ENCODE measurements around the gene ADGRL3. TPM values are rescaled to one million over a fixed set of nuclear protein-coding genes. Genes with fewer than 3 reads are reported as not detected.

ADGRL3 gene
- total RNA-seq, 4 donors from 2014 or later, result 2.2 to 10.0 (median 4.6) TPM

DNA sequence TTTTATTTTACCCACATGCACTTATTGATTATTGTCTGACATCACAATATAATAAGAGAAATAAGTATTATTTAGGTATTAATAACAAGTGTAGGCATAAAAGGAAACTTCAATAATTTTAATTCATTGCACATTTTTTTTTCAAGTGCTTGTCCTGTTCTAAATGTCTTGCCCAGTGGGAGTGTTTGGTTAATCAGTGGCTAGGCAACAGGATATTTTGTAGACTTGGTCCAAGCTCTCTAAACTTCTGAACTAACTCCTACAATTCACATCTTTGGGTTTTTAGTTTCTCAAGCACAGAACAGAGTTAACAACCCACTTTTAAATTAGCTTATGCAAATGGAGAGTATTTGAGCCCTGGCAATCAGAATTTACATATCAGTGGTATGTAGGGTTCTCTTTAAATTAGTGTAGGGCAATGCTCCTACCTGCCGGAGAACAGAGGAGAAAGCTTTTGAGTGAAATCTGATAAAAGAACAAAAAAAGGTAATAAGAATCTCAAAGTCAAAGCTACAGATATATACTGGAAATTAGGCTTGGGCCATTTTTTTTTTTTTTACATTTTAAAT, 353.5 kb downstream of the ADGRL3 start:
- in situ Hi-C loops (cut with MboI; ENCODE audit: low pct_ligation_motif_present in 1 of 4, low pct_unique_long_range_greater_than_20kb in 1 of 4, low sequenced_read_pairs in 3 of 4) (no loop called here), intact Hi-C loops (cut with DNase I; ENCODE audit: low total_unique reads) (no loop called here)
- H3K4me1 ChIP-seq, result peaks cover 0 to 23% (median 4%) of the 10 kb centered on the region in 4 donors
- no peaks in the 10 kb centered on the region for H3K36me3 ChIP-seq
- H3K4me3 ChIP-seq, result no peak overlapping the region
- H3K27ac ChIP-seq, result no peak overlapping the region
- 78 to 100% methylated on average over 1 of the region's 1 CpG for WGBS, 2 donors (ENCODE audit: low coverage in 1 of 2)
- TF ChIP-seq POLR2AphosphoS5 (IDR thresholded peaks at IDR 0.05) (no peak), POLR2A (IDR thresholded peaks at IDR 0.05) (no peak), EP300 (IDR thresholded peaks at IDR 0.05; ENCODE audit: low read depth) (no peak)
- TF ChIP-seq, protein P1, sequence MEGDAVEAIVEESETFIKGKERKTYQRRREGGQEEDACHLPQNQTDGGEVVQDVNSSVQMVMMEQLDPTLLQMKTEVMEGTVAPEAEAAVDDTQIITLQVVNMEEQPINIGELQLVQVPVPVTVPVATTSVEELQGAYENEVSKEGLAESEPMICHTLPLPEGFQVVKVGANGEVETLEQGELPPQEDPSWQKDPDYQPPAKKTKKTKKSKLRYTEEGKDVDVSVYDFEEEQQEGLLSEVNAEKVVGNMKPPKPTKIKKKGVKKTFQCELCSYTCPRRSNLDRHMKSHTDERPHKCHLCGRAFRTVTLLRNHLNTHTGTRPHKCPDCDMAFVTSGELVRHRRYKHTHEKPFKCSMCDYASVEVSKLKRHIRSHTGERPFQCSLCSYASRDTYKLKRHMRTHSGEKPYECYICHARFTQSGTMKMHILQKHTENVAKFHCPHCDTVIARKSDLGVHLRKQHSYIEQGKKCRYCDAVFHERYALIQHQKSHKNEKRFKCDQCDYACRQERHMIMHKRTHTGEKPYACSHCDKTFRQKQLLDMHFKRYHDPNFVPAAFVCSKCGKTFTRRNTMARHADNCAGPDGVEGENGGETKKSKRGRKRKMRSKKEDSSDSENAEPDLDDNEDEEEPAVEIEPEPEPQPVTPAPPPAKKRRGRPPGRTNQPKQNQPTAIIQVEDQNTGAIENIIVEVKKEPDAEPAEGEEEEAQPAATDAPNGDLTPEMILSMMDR (IDR thresholded peaks at IDR 0.05), result no peak
- H3K27me3 ChIP-seq, result no peaks in the 10 kb centered on the region
- no peak for DNase-seq
- no peaks in the 10 kb centered on the region for H3K9me3 ChIP-seq

GRCh38 chr4:61555789-61556188, 355.7 kb downstream of the ADGRL3 start:
- Histone ChIP-seq H3K9me3 (no peaks in the 10 kb centered on the region), H3K36me3 (no peaks in the 10 kb centered on the region), H3K27ac (peak overlapping the region in 3 of 4 donors; percentile 19 to 59 (median 59)), H3K27me3 (no peaks in the 10 kb centered on the region), H3K4me3 (no peak overlapping the region), H3K4me1 (peaks cover 0 to 23% (median 4%) of the 10 kb centered on the region in 4 donors)
- in situ Hi-C loops (cut with MboI; ENCODE audit: low pct_ligation_motif_present in 1 of 4, low pct_unique_long_range_greater_than_20kb in 1 of 4, low sequenced_read_pairs in 3 of 4), result no loop called here
- peak; percentile 22 for DNase-seq
- intact Hi-C loops (cut with DNase I; ENCODE audit: low total_unique reads), result no loop called here
- 25 to 38% methylated on average over 3 of the region's 3 CpGs for WGBS, 2 donors (ENCODE audit: low coverage in 1 of 2)
- TF ChIP-seq POLR2A (IDR thresholded peaks at IDR 0.05) (no peak), POLR2AphosphoS5 (IDR thresholded peaks at IDR 0.05) (no peak), EP300 (IDR thresholded peaks at IDR 0.05; ENCODE audit: low read depth) (no peak)
- TF ChIP-seq, protein P1 (IDR thresholded peaks at IDR 0.05), result no peak

- intact Hi-C loops (cut with DNase I; ENCODE audit: low total_unique reads), result no loop called here
- Histone ChIP-seq H3K9me3 (no peaks in the 10 kb centered on the region), H3K4me3 (no peak overlapping the region), H3K36me3 (no peaks in the 10 kb centered on the region), H3K27me3 (no peaks in the 10 kb centered on the region), H3K27ac (peak overlapping the region in 3 of 4 donors; percentile 19 to 59 (median 59)), H3K4me1 (peaks cover 0 to 23% (median 4%) of the 10 kb centered on the region in 4 donors)
- TF ChIP-seq POLR2AphosphoS5 (IDR thresholded peaks at IDR 0.05) (no peak), POLR2A (IDR thresholded peaks at IDR 0.05) (no peak), EP300 (IDR thresholded peaks at IDR 0.05; ENCODE audit: low read depth) (no peak)
- TF ChIP-seq, protein P1 (IDR thresholded peaks at IDR 0.05), result no peak
- peak; percentile 19 for DNase-seq
- in situ Hi-C loops (cut with MboI; ENCODE audit: low pct_ligation_motif_present in 1 of 4, low pct_unique_long_range_greater_than_20kb in 1 of 4, low sequenced_read_pairs in 3 of 4), result no loop called here
- 41 to 56% methylated on average over 1 of the region's 1 CpG for WGBS, 2 donors (ENCODE audit: low coverage in 1 of 2)
Observed at GRCh38 chr4:61556277-61556676, 356.2 kb downstream of the ADGRL3 start.

- 75 to 84% methylated on average over 3 of the region's 3 CpGs for WGBS, 2 donors (ENCODE audit: low coverage in 1 of 2)
- TF ChIP-seq POLR2A (IDR thresholded peaks at IDR 0.05) (no peak), POLR2AphosphoS5 (IDR thresholded peaks at IDR 0.05) (no peak), EP300 (IDR thresholded peaks at IDR 0.05; ENCODE audit: low read depth) (no peak)
- TF ChIP-seq, protein P1 (IDR thresholded peaks at IDR 0.05), result no peak
Observed at GRCh38 chr4:61559396-61559795, 359.3 kb downstream of the ADGRL3 start.

More at GRCh38 chr4:61559396-61559795, 359.3 kb downstream of the ADGRL3 start:
- Histone ChIP-seq H3K27ac (no peak overlapping the region), H3K4me3 (no peak overlapping the region), H3K36me3 (no peaks in the 10 kb centered on the region), H3K4me1 (peaks cover 0 to 19% (median 4%) of the 10 kb centered on the region in 4 donors), H3K27me3 (no peaks in the 10 kb centered on the region), H3K9me3 (no peaks in the 10 kb centered on the region)
- in situ Hi-C loops (cut with MboI; ENCODE audit: low pct_ligation_motif_present in 1 of 4, low pct_unique_long_range_greater_than_20kb in 1 of 4, low sequenced_read_pairs in 3 of 4) (no loop called here), intact Hi-C loops (cut with DNase I; ENCODE audit: low total_unique reads) (no loop called here)
- no peak for DNase-seq

All from transverse colon (tissue), 4 donors.